ENCODE results near the gene BCL6B.

DNA sequence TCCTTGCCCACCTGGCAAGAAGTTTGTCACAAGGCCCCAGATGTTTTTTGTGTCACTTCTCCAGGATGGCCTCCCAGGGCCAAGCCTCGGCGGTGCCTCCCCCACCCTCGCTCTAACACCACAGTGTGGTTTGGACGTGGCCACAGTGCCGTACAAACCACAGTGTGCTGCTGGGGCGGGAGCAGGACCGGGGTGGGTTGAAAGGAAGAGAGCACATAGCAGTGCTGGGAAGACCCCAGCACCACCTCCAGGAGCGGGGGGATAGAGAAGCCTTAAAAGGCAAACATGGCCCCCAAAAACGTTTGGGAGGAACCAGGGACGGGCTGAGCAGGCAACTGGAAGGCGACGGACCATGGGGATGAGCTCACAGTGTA lies 5.0 kb upstream of the BCL6B start:
- TF ChIP-seq CTCF (IDR thresholded peaks at IDR 0.05; ENCODE audit: low read depth, low read length, poor library complexity, severe bottlenecking) (no peak), EZH2phosphoT487 (IDR thresholded peaks at IDR 0.05; ENCODE audit: borderline replicate concordance, low read length) (no peak)

Measured in DOHH2 (cell line).